Measurements from ENCODE around the gene NSMCE4A. TPM values are rescaled to one million over a fixed set of nuclear protein-coding genes. Genes with fewer than 3 reads are reported as not detected.
"Not testable (repeated sequence)": the region's sequence is repeated elsewhere in the genome, so short reads cannot be mapped to it uniquely, and the experiment has no call there.

Gene NSMCE4A
- total RNA-seq, 1 experiment from 2014 or later, result 62.9 TPM

GRCh38 chr10:121988361-121989324 lies 13.6 kb upstream of the NSMCE4A start, which contains the start of gene TACC2:
TACC2 (plus strand) TSS chr10:121989163; CDS start chr10:122021982, 32,819 bp downstream.
- no peak for DNase-seq (ENCODE audit: low read depth)

- no peak for DNase-seq (ENCODE audit: low read depth)
Measured at GRCh38 chr10:121984463-121984862, 9.4 kb upstream of the NSMCE4A start.

- no peak for DNase-seq (ENCODE audit: low read depth)
Measured at GRCh38 chr10:121983852-121984251, 8.8 kb upstream of the NSMCE4A start.

GRCh38 chr10:121981346-121981745 lies 6.3 kb upstream of the NSMCE4A start:
- DNase-seq (ENCODE audit: low read depth), result no peak

- DNase-seq (ENCODE audit: low read depth), result no peak
Measured at GRCh38 chr10:121978511-121978910, 3.5 kb upstream of the NSMCE4A start.

GRCh38 chr10:121976607-121977006 lies 1.6 kb upstream of the NSMCE4A start:
- DNase-seq (ENCODE audit: low read depth), result no peak

- no peak for DNase-seq (ENCODE audit: low read depth)
Measured at GRCh38 chr10:121975295-121976086, 474 bp upstream of the NSMCE4A start.

- DNase-seq (ENCODE audit: low read depth), result no peak
Measured at GRCh38 chr10:121974019-121974534, 940 bp downstream of the NSMCE4A start.

- DNase-seq (ENCODE audit: low read depth), result not testable (repeated sequence)
Measured at GRCh38 chr10:121969086-121969485, 5.9 kb downstream of the NSMCE4A start.

- DNase-seq (ENCODE audit: low read depth), result no peak
Measured at GRCh38 chr10:121965996-121966395, 9.0 kb downstream of the NSMCE4A start.

GRCh38 chr10:121961456-121961855 lies 13.6 kb downstream of the NSMCE4A start:
- no peak for DNase-seq (ENCODE audit: low read depth)

GRCh38 chr10:121959671-121960070 lies 15.3 kb downstream of the NSMCE4A start:
- no peak for DNase-seq (ENCODE audit: low read depth)

- peak; percentile 17 for DNase-seq (ENCODE audit: low read depth)
Measured at GRCh38 chr10:121956111-121957061, 18.6 kb downstream of the NSMCE4A start.

GRCh38 chr10:121952226-121952625 lies 22.8 kb downstream of the NSMCE4A start:
- DNase-seq (ENCODE audit: low read depth), result peak; percentile 57

- no peak for DNase-seq (ENCODE audit: low read depth)
Measured at GRCh38 chr10:121949451-121949850, 25.6 kb downstream of the NSMCE4A start.

GRCh38 chr10:121949049-121949448 lies 26.0 kb downstream of the NSMCE4A start:
- no peak for DNase-seq (ENCODE audit: low read depth)

- peak; percentile 12 for DNase-seq (ENCODE audit: low read depth)
Measured at GRCh38 chr10:121947343-121948330, 27.4 kb downstream of the NSMCE4A start.

- DNase-seq (ENCODE audit: low read depth), result peak; percentile 74
Measured at GRCh38 chr10:121942749-121943416, 32.1 kb downstream of the NSMCE4A start.

- no peak for DNase-seq (ENCODE audit: low read depth)
Measured at GRCh38 chr10:121941532-121941931, 33.5 kb downstream of the NSMCE4A start.
